ENCODE data around the gene ARHGAP44.

GRCh38 chr17:12947047-12947446, 157.7 kb downstream of the ARHGAP44 start:
- TF ChIP-seq CTCF (IDR thresholded peaks at IDR 0.05 in 8 of 11, conservative IDR thresholded peaks at IDR 0.05 in 3 of 11) (no peak), POLR2A (IDR thresholded peaks at IDR 0.05) (no peak), POLR2AphosphoS5 (IDR thresholded peaks at IDR 0.05) (no peak)

Data from spleen (tissue), 7 donors.